GM23338 (cell line): ENCODE measurements around the gene ATP4A. TPM values are rescaled to one million over a fixed set of nuclear protein-coding genes. Genes with fewer than 3 reads are reported as not detected.

ENCODE experiments used
- ATAC-seq: fragments of 200-7000 bp; cut with Tn5 transposase; 3 replicates; pipeline ENCODE4 v1.9.1; 2020
- DNase-seq: peaks from one replicate; pipeline ENCODE4 v3.0.0-alpha.2; 2015; ENCODE audit warnings: low spot score
- H2AFZ ChIP-seq: fragments of 200-600 bp; sonication (generic); 2 replicates; pipeline ENCODE4 v1.8.0; 2016; ENCODE audit warnings: antibody characterized with exemption, mild to moderate bottlenecking, moderate library complexity
- H3F3A ChIP-seq: fragments of 200-600 bp; sonication (generic); replicated peaks from 2 replicates; pipeline ENCODE4 v1.8.0; 2017; ENCODE audit warnings: antibody characterized with exemption, mixed run types, low read depth
- H3K27ac ChIP-seq: fragments of 200-600 bp; sonication (generic); 2 replicates; pipeline ENCODE4 v1.6.1; 2016; ENCODE audit warnings: low read depth
- H3K27me3 ChIP-seq: fragments of 200-600 bp; sonication (generic); 2 replicates; pipeline ENCODE4 v1.8.0; 2016; ENCODE audit warnings: mild to moderate bottlenecking, mixed run types, moderate library complexity; ENCODE audit not compliant: insufficient read depth
- H3K36me3 ChIP-seq: fragments of 200-600 bp; sonication (generic); 2 replicates; pipeline ENCODE4 v1.8.0; 2016; ENCODE audit warnings: mild to moderate bottlenecking; ENCODE audit not compliant: insufficient read depth
- H3K4me1 ChIP-seq: fragments of 200-600 bp; sonication (generic); 2 replicates; pipeline ENCODE4 v1.8.0; 2016; ENCODE audit warnings: mild to moderate bottlenecking, moderate library complexity; ENCODE audit not compliant: insufficient read depth
- H3K4me2 ChIP-seq: fragments of 200-600 bp; sonication (generic); 2 replicates; pipeline ENCODE4 v1.7.1; 2017; ENCODE audit warnings: mixed run types
- H3K4me3 ChIP-seq: fragments of 200-600 bp; sonication (generic); 2 replicates; pipeline ENCODE4 v1.6.1; 2016; ENCODE audit warnings: mixed run types
- H3K79me2 ChIP-seq: fragments of 200-600 bp; sonication (generic); replicated peaks from 2 replicates; pipeline ENCODE4 v1.8.0; 2017; ENCODE audit warnings: mild to moderate bottlenecking; ENCODE audit not compliant: insufficient read depth
- H3K9me2 ChIP-seq: fragments of 200-600 bp; sonication (generic); 2 replicates; pipeline ENCODE4 v1.8.0; 2017; ENCODE audit not compliant: insufficient read depth
- H4K20me1 ChIP-seq: fragments of 200-600 bp; sonication (generic); replicated peaks from 2 replicates; pipeline ENCODE4 v1.8.0; 2017; ENCODE audit warnings: mild to moderate bottlenecking; ENCODE audit not compliant: insufficient read depth
- H3K27ac Mint-ChIP-seq: 2 replicates; pipeline ENCODE4 v1.8.0; 2020; ENCODE audit warnings: inconsistent platforms, mild to moderate bottlenecking, moderate library complexity, mixed read lengths
- H3K27me3 Mint-ChIP-seq: 3 replicates; pipeline ENCODE4 v1.8.0; 2022; ENCODE audit warnings: low read depth, mild to moderate bottlenecking, moderate library complexity, mixed read lengths, inconsistent platforms; ENCODE audit not compliant: insufficient read depth, poor library complexity
- H3K36me3 Mint-ChIP-seq: 3 replicates; pipeline ENCODE4 v1.8.0; 2021; ENCODE audit warnings: low read depth, mild to moderate bottlenecking, inconsistent platforms, moderate library complexity, mixed read lengths
- H3K4me1 Mint-ChIP-seq: 3 replicates; pipeline ENCODE4 v1.8.0; 2020; ENCODE audit warnings: mild to moderate bottlenecking, inconsistent platforms, mixed read lengths
- H3K4me3 Mint-ChIP-seq: 3 replicates; pipeline ENCODE4 v1.8.0; 2021; ENCODE audit warnings: moderate library complexity, mild to moderate bottlenecking, inconsistent platforms, mixed read lengths
- H3K9me3 Mint-ChIP-seq: 3 replicates; pipeline ENCODE4 v1.8.0; 2020; ENCODE audit warnings: moderate library complexity, mild to moderate bottlenecking, inconsistent platforms, mixed read lengths
- CREB1 ChIP-seq: fragments of 250-450 bp; sonication (Bioruptor Pico); IDR thresholded peaks from 2 replicates; pipeline ENCODE4 v1.5.0; 2020; ENCODE audit warnings: low read depth, mild to moderate bottlenecking, moderate library complexity
- ETS1 ChIP-seq: IDR thresholded peaks from 2 replicates; pipeline ENCODE4 v1.6.1; 2016; ENCODE audit warnings: antibody characterized with exemption
- EZH2 ChIP-seq: fragments of 200-600 bp; sonication (generic); IDR thresholded peaks from one replicate; pipeline ENCODE4 v1.8.0; 2017; ENCODE audit warnings: antibody characterized with exemption, mild to moderate bottlenecking, low read depth; ENCODE audit not compliant: unreplicated experiment
- POLR2AphosphoS5 ChIP-seq: IDR thresholded peaks from 2 replicates; pipeline ENCODE4 v1.6.1; 2016; ENCODE audit warnings: antibody characterized with exemption, low read depth
- STAT1 ChIP-seq: IDR thresholded peaks from one replicate; pipeline ENCODE4 v1.6.1; 2016; ENCODE audit warnings: antibody characterized with exemption; ENCODE audit not compliant: unreplicated experiment
- ZNF114 ChIP-seq: fragments of 250-450 bp; sonication (Bioruptor Pico); IDR thresholded peaks from 2 replicates; pipeline ENCODE4 v1.5.0; 2020; ENCODE audit warnings: mild to moderate bottlenecking, moderate library complexity
- ZNF331 ChIP-seq: fragments of 250-450 bp; sonication (Bioruptor Pico); IDR thresholded peaks from 2 replicates; pipeline ENCODE4 v1.5.0; 2020; ENCODE audit warnings: low read depth, mild to moderate bottlenecking, moderate library complexity
- polyA plus RNA-seq: library from polyadenylated mRNA; unstranded; fragments of >200 nt; fragmentation: Nextera tagmentation; extraction: Ambion mirVana; gene quantifications from 2 replicates; pipeline ENCODE4 v1.2.1, GENCODE V29; 2016
- total RNA-seq: library from RNA; depleted of rRNA; stranded (reverse); fragments of >200 nt; shearing (Covaris generic); gene quantifications from 2 replicates; pipeline ENCODE4 v1.2.3, GENCODE V29; 2014
- TF ChIP-seq, protein P1 (sequence below), 2 experiments: fragments of 200-600 bp in 1 of 2; sonication (generic) in 1 of 2; conservative IDR thresholded peaks; 2 replicates each; pipeline versions ENCODE4 v1.5.1 to v1.6.1; 2016 to 2017; ENCODE audit warnings: antibody characterized with exemption in 2 of 2, low read depth in 2 of 2, mild to moderate bottlenecking in 2 of 2, moderate library complexity in 1 of 2
- TF ChIP-seq, protein P2 (sequence below): fragments of 250-450 bp; sonication (Bioruptor Pico); IDR thresholded peaks from 2 replicates; pipeline ENCODE4 v1.5.0; 2020; ENCODE audit warnings: mild to moderate bottlenecking, moderate library complexity
- TF ChIP-seq, protein P3 (sequence below): IDR thresholded peaks from one replicate; pipeline ENCODE4 v1.6.1; 2018; ENCODE audit warnings: antibody characterized with exemption; ENCODE audit not compliant: unreplicated experiment

Gene ATP4A
- total and polyA plus RNA-seq, 2 experiments from 2014 or later, result 0.61 to 0.63 TPM

DNA sequence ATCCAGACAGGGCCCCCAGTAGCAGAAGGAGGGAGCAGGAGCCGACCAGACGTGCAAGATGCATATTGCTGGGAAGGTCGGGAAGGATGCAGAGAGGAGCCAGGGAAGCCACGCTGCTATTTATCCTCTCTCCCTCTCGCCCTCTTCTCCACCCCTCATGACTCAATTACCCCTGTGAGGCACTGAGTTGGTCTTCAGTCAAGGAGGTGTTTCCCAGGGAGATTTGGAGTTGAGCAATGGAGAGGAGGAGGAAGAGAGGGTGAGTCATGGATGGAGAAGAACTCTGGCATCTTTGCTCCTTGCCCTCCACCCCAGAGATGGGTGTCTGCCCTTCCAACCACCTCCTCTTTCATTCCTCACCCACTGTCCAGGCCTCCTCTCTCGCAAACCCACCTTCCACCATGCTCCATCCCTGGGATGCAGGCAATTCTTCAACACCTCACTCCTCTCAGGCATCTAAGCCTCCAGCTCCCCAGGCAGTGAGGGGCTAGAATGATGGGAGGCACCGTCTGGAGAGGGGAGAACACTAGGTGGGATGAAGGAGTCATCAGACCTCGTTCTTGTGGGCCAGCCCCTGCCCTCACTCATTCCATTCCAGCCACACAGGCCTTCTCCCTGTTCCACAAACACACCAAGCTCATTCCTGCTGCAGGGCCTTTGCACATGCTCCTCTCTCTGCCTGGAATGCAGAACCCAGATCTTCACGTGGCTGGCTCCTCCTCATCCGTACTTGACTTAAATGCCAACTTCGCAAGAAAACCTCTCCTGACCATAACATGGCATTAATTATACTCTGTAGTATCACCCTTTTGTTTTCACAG, 35.0 kb downstream of the ATP4A start, which contains the start of gene SBSN:
Gene SBSN, minus strand, starts transcription at position 94 of the 821 bp plus-strand sequence. Its CDS starts 30 bp downstream, at position 64.
- H3K4me1 Mint-ChIP-seq, result peaks cover 19% of the 10 kb centered on the region
- Histone ChIP-seq H3K4me3 (no peak within 1 kb of the TSS), H2AFZ (no peak within 1 kb of the TSS), H3K4me2 (no peak within 1 kb of the TSS), H4K20me1 (no peaks in the 10 kb centered on the region), H3K36me3 (no peaks in the 10 kb centered on the region), H3K79me2 (no peaks in the 10 kb centered on the region), H3K9me2 (no peaks in the 10 kb centered on the region), H3K27me3 (peaks cover 20% of the 10 kb centered on the region), H3K4me1 (peaks cover 19% of the 10 kb centered on the region), H3K27ac (no peak within 1 kb of the TSS), H3F3A (no peaks in the 10 kb centered on the region)
- no peak within 1 kb of the TSS; the same call in 2 of the 3 replicates for H3K4me3 Mint-ChIP-seq
- DNase-seq (no peak), ATAC-seq (no peak)
- peaks cover 33% of the 10 kb centered on the region for H3K27me3 Mint-ChIP-seq
- H3K9me3 Mint-ChIP-seq, result no peaks in the 10 kb centered on the region
- H3K27ac Mint-ChIP-seq, result no peak within 1 kb of the TSS
- TF ChIP-seq ETS1, result no peak
- TF ChIP-seq, protein P1, sequence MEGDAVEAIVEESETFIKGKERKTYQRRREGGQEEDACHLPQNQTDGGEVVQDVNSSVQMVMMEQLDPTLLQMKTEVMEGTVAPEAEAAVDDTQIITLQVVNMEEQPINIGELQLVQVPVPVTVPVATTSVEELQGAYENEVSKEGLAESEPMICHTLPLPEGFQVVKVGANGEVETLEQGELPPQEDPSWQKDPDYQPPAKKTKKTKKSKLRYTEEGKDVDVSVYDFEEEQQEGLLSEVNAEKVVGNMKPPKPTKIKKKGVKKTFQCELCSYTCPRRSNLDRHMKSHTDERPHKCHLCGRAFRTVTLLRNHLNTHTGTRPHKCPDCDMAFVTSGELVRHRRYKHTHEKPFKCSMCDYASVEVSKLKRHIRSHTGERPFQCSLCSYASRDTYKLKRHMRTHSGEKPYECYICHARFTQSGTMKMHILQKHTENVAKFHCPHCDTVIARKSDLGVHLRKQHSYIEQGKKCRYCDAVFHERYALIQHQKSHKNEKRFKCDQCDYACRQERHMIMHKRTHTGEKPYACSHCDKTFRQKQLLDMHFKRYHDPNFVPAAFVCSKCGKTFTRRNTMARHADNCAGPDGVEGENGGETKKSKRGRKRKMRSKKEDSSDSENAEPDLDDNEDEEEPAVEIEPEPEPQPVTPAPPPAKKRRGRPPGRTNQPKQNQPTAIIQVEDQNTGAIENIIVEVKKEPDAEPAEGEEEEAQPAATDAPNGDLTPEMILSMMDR (conservative IDR thresholded peaks at IDR 0.05; ENCODE audit: low read depth in 2 of 2), result no peak
- TF ChIP-seq STAT1, result no peak
- TF ChIP-seq, protein P2, sequence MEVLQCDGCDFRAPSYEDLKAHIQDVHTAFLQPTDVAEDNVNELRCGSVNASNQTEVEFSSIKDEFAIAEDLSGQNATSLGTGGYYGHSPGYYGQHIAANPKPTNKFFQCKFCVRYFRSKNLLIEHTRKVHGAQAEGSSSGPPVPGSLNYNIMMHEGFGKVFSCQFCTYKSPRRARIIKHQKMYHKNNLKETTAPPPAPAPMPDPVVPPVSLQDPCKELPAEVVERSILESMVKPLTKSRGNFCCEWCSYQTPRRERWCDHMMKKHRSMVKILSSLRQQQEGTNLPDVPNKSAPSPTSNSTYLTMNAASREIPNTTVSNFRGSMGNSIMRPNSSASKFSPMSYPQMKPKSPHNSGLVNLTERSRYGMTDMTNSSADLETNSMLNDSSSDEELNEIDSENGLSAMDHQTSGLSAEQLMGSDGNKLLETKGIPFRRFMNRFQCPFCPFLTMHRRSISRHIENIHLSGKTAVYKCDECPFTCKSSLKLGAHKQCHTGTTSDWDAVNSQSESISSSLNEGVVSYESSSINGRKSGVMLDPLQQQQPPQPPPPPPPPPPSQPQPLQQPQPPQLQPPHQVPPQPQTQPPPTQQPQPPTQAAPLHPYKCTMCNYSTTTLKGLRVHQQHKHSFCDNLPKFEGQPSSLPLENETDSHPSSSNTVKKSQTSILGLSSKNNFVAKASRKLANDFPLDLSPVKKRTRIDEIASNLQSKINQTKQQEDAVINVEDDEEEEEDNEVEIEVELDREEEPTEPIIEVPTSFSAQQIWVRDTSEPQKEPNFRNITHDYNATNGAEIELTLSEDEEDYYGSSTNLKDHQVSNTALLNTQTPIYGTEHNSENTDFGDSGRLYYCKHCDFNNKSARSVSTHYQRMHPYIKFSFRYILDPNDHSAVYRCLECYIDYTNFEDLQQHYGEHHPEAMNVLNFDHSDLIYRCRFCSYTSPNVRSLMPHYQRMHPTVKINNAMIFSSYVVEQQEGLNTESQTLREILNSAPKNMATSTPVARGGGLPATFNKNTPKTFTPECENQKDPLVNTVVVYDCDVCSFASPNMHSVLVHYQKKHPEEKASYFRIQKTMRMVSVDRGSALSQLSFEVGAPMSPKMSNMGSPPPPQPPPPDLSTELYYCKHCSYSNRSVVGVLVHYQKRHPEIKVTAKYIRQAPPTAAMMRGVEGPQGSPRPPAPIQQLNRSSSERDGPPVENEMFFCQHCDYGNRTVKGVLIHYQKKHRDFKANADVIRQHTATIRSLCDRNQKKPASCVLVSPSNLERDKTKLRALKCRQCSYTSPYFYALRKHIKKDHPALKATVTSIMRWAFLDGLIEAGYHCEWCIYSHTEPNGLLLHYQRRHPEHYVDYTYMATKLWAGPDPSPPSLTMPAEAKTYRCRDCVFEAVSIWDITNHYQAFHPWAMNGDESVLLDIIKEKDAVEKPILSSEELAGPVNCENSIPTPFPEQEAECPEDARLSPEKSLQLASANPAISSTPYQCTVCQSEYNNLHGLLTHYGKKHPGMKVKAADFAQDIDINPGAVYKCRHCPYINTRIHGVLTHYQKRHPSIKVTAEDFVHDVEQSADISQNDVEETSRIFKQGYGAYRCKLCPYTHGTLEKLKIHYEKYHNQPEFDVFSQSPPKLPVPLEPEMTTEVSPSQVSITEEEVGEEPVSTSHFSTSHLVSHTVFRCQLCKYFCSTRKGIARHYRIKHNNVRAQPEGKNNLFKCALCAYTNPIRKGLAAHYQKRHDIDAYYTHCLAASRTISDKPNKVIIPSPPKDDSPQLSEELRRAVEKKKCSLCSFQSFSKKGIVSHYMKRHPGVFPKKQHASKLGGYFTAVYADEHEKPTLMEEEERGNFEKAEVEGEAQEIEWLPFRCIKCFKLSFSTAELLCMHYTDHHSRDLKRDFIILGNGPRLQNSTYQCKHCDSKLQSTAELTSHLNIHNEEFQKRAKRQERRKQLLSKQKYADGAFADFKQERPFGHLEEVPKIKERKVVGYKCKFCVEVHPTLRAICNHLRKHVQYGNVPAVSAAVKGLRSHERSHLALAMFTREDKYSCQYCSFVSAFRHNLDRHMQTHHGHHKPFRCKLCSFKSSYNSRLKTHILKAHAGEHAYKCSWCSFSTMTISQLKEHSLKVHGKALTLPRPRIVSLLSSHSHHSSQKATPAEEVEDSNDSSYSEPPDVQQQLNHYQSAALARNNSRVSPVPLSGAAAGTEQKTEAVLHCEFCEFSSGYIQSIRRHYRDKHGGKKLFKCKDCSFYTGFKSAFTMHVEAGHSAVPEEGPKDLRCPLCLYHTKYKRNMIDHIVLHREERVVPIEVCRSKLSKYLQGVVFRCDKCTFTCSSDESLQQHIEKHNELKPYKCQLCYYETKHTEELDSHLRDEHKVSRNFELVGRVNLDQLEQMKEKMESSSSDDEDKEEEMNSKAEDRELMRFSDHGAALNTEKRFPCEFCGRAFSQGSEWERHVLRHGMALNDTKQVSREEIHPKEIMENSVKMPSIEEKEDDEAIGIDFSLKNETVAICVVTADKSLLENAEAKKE (CRISPR knock-in tag), result no peak
- TF ChIP-seq ZNF114, result no peak
- TF ChIP-seq EZH2, result no peak
- TF ChIP-seq ZNF331, result no peak
- TF ChIP-seq POLR2AphosphoS5, result no peak
- no peak for TF ChIP-seq CREB1 (CRISPR knock-in tag)
- TF ChIP-seq, protein P3, sequence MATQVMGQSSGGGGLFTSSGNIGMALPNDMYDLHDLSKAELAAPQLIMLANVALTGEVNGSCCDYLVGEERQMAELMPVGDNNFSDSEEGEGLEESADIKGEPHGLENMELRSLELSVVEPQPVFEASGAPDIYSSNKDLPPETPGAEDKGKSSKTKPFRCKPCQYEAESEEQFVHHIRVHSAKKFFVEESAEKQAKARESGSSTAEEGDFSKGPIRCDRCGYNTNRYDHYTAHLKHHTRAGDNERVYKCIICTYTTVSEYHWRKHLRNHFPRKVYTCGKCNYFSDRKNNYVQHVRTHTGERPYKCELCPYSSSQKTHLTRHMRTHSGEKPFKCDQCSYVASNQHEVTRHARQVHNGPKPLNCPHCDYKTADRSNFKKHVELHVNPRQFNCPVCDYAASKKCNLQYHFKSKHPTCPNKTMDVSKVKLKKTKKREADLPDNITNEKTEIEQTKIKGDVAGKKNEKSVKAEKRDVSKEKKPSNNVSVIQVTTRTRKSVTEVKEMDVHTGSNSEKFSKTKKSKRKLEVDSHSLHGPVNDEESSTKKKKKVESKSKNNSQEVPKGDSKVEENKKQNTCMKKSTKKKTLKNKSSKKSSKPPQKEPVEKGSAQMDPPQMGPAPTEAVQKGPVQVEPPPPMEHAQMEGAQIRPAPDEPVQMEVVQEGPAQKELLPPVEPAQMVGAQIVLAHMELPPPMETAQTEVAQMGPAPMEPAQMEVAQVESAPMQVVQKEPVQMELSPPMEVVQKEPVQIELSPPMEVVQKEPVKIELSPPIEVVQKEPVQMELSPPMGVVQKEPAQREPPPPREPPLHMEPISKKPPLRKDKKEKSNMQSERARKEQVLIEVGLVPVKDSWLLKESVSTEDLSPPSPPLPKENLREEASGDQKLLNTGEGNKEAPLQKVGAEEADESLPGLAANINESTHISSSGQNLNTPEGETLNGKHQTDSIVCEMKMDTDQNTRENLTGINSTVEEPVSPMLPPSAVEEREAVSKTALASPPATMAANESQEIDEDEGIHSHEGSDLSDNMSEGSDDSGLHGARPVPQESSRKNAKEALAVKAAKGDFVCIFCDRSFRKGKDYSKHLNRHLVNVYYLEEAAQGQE, result no peak
- no peaks in the 10 kb centered on the region; the same call in 2 of the 3 replicates for H3K36me3 Mint-ChIP-seq
